ENCODE data around the gene PUSL1.

The PUSL1 gene

GRCh38 chr1:1303736-1304135, 4.7 kb upstream of the PUSL1 start:
- Histone ChIP-seq H3K4me3 (no peak overlapping the region), H3K27ac (no peak overlapping the region), H3K9ac (ENCODE audit: insufficient read length) (peak overlapping the region; percentile 66), H3K9me3 (ENCODE audit: low read depth, low read length) (no peaks in the 10 kb centered on the region), H3K36me3 (ENCODE audit: insufficient read depth, low read length) (no peaks in the 10 kb centered on the region)
- TF ChIP-seq POLR2AphosphoS5 (IDR thresholded peaks at IDR 0.05; ENCODE audit: borderline replicate concordance, low read depth, low read length), result 0 out of 2 replicates have a peak, but pooled peaks have one; percentile 8
- no peak for TF ChIP-seq FOXP2 (optimal IDR thresholded peaks at IDR 0.05; ENCODE audit: control extremely low read depth, extremely low read length, insufficient read depth)
- no peak for DNase-seq (ENCODE audit: low read depth, low spot score)

DNA sequence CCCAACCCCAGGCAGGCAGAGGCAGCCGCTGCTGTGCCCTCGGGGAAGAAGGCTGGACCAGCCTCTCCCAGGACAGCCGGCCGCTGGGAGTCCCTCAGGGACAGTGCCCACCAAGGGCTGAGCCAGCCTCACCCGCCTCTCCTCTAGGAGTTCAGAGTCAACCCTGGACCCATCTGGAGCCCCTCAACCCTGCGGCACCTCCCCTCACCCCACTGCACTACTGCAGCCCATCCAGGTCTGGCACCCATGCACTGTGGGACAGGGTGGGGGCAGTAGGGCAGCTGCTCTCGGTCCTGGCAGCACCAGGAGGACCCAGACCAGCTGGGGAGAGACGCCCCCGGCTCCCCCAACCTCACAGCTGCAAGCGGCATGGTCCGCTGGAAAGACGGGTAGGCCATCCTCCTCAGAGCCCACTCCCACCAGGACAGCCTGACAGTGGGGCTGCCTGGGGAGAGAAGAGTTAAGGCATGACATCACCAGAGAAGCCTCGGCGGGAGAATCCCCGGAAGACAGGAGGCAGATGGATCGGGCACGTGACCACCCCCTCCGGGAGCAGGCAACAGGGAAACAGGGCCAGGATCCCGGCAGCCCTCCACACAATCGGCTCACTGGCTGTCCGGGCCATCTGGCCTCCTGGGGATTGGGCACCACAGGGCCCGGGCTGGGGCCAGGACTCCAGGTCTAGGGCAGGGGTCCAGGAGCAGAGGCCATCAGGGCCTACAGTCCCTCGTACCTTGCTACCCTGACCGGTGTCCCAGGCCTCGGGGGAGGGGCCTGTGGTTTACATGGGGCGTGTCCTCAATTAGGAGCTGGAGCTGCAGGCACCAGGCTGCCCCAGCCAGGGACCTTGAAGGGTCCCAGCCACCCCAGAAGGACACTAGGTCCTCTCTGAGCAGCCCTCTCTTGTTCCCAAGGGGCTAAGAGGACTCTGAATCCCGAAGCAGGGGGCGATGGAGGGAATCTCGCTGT, 3.8 kb upstream of the PUSL1 start:
- TF ChIP-seq EZH2 (IDR thresholded peaks at IDR 0.05) (no peak), FOXP2 (optimal IDR thresholded peaks at IDR 0.05; ENCODE audit: control extremely low read depth, extremely low read length, insufficient read depth) (no peak), POLR2AphosphoS5 (IDR thresholded peaks at IDR 0.05; ENCODE audit: borderline replicate concordance, low read depth, low read length) (peak; percentile 62; the same call in 1 of the 2 replicates)
- Histone ChIP-seq H3K9ac (ENCODE audit: insufficient read length) (peak overlapping the region; percentile 66), H3K9me3 (ENCODE audit: low read depth, low read length) (no peaks in the 10 kb centered on the region), H3K36me3 (ENCODE audit: insufficient read depth, low read length) (no peaks in the 10 kb centered on the region), H3K27ac (peak overlapping the region; percentile 80), H3K4me3 (peak overlapping the region; percentile 85)
- DNase-seq (ENCODE audit: low read depth, low spot score), result peak; percentile 61

- Histone ChIP-seq H3K9ac (ENCODE audit: insufficient read length) (peak overlapping the region; percentile 66), H3K9me3 (ENCODE audit: low read depth, low read length) (no peaks in the 10 kb centered on the region), H3K4me3 (peak overlapping the region; percentile 85), H3K27ac (peak overlapping the region; percentile 80), H3K36me3 (ENCODE audit: insufficient read depth, low read length) (no peaks in the 10 kb centered on the region; the same call in 1 of the 2 replicates)
- DNase-seq (ENCODE audit: low read depth, low spot score), result no peak
- no peak for TF ChIP-seq EZH2 (IDR thresholded peaks at IDR 0.05)
- TF ChIP-seq POLR2AphosphoS5 (IDR thresholded peaks at IDR 0.05; ENCODE audit: borderline replicate concordance, low read depth, low read length), result peak; percentile 38; the same call in 1 of the 2 replicates
These were observed 2.9 kb upstream of the PUSL1 start for GRCh38 chr1:1305300-1306069.

GRCh38 chr1:1306070-1306660, 2.2 kb upstream of the PUSL1 start:
- TF ChIP-seq POLR2AphosphoS5 (IDR thresholded peaks at IDR 0.05; ENCODE audit: borderline replicate concordance, low read depth, low read length), result no peak
- no peak for TF ChIP-seq EZH2 (IDR thresholded peaks at IDR 0.05)
- no peak for TF ChIP-seq FOXP2 (optimal IDR thresholded peaks at IDR 0.05; ENCODE audit: control extremely low read depth, extremely low read length, insufficient read depth)
- Histone ChIP-seq H3K9me3 (ENCODE audit: low read depth, low read length) (no peaks in the 10 kb centered on the region), H3K9ac (ENCODE audit: insufficient read length) (peak overlapping the region; percentile 66), H3K4me3 (peak overlapping the region; percentile 85), H3K27ac (peak overlapping the region; percentile 80), H3K36me3 (ENCODE audit: insufficient read depth, low read length) (peaks cover 4% of the 10 kb centered on the region; the same call in 1 of the 2 replicates)
- no peak for DNase-seq (ENCODE audit: low read depth, low spot score)

DNA sequence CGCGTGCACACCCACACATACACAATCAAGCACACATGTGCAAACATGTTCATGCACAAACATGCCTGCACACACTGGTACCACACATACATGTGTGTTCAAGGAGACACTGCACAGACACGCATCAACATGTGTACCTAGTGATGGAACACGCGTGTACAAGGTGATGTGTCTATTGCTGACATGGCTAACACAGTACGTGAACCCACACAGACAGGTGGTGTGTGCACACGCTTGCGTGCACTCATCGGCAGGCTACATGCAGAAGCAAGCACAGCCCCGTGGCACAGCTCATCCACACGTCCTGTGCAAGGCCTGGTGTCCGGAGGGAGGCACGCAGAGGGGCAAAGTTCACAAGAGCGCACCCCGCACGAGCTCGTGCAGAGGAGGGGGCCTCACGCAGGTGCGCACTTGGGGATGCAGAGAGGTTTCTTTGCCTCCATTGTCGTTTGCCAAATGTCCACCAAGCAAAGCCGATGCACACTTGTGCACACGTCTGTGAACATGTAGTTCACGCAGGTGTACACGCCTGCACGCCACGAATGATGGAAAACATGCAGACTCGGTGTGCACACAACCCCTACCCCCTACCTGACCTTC, 1.6 kb upstream of the PUSL1 start:
- peak overlapping the region; percentile 75 for H3K9ac ChIP-seq (ENCODE audit: insufficient read length)
- DNase-seq (ENCODE audit: low read depth, low spot score), result no peak
- H3K27ac ChIP-seq, result no peak overlapping the region; the same call in 1 of the 2 replicates
- H3K4me3 ChIP-seq, result peak overlapping the region; percentile 85
- H3K36me3 ChIP-seq (ENCODE audit: insufficient read depth, low read length), result peaks cover 10% of the 10 kb centered on the region; the same call in 1 of the 2 replicates
- no peak for TF ChIP-seq POLR2AphosphoS5 (IDR thresholded peaks at IDR 0.05; ENCODE audit: borderline replicate concordance, low read depth, low read length)
- no peak for TF ChIP-seq EZH2 (IDR thresholded peaks at IDR 0.05)
- no peak for TF ChIP-seq FOXP2 (optimal IDR thresholded peaks at IDR 0.05; ENCODE audit: control extremely low read depth, extremely low read length, insufficient read depth)
- H3K9me3 ChIP-seq (ENCODE audit: low read depth, low read length), result no peaks in the 10 kb centered on the region

- H3K9me3 ChIP-seq (ENCODE audit: low read depth, low read length), result no peaks in the 10 kb centered on the region
- H3K36me3 ChIP-seq (ENCODE audit: insufficient read depth, low read length), result peaks cover 13% of the 10 kb centered on the region; the same call in 1 of the 2 replicates
- H3K4me3 ChIP-seq, result peak overlapping the region; percentile 85
- peak overlapping the region; percentile 75 for H3K9ac ChIP-seq (ENCODE audit: insufficient read length)
- peak overlapping the region; percentile 62; the same call in 1 of the 2 replicates for H3K27ac ChIP-seq
- TF ChIP-seq EZH2 (IDR thresholded peaks at IDR 0.05), result no peak
- no peak for TF ChIP-seq FOXP2 (optimal IDR thresholded peaks at IDR 0.05; ENCODE audit: control extremely low read depth, extremely low read length, insufficient read depth)
- no peak for TF ChIP-seq POLR2AphosphoS5 (IDR thresholded peaks at IDR 0.05; ENCODE audit: borderline replicate concordance, low read depth, low read length)
- no peak for DNase-seq (ENCODE audit: low read depth, low spot score)
These were observed 1.0 kb upstream of the PUSL1 start for GRCh38 chr1:1307261-1307922.

DNA sequence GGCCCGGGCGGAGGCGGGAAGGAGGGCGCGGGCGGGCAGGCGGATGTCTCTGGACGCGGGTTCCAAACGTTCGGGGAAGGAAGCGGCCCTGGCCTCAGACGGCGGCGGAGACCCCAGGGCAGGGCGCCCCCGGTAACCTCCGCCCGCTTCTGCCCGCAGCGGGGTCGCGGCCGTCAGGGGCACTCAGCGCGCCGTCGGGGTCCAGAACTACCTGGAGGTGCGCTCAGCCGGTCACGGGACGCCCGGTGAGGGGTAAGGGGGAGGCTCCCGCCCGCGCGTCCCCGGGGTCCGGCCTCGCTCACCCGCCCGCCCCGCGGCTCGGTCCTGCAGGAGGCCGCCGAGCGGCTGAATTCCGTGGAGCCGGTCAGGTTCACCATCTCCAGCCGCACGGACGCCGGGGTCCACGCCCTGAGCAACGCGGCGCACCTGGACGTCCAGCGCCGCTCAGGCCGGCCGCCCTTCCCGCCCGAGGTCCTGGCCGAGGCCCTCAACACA, 406 bp downstream of the PUSL1 start:
- no peak for DNase-seq (ENCODE audit: low read depth, low spot score)

More for the DNA sequence above, 406 bp downstream of the PUSL1 start:
- Histone ChIP-seq H3K36me3 (ENCODE audit: insufficient read depth, low read length) (peaks cover 26% of the 10 kb centered on the region; the same call in 1 of the 2 replicates), H3K9ac (ENCODE audit: insufficient read length) (peak overlapping the region; percentile 79), H3K9me3 (ENCODE audit: low read depth, low read length) (no peaks in the 10 kb centered on the region), H3K4me3 (peak overlapping the region; percentile 85), H3K27ac (peak overlapping the region; percentile 51)
- TF ChIP-seq EZH2 (IDR thresholded peaks at IDR 0.05) (no peak), FOXP2 (optimal IDR thresholded peaks at IDR 0.05; ENCODE audit: control extremely low read depth, extremely low read length, insufficient read depth) (no peak), POLR2AphosphoS5 (IDR thresholded peaks at IDR 0.05; ENCODE audit: borderline replicate concordance, low read depth, low read length) (no peak)
